Activated naive CD4-positive, alpha-beta T cell (primary cell): ENCODE results near the gene HSF4.

Experiments
- DNase-seq, 4 experiments: peaks; one replicate each; lab custom pipeline; 2025; lab: John Stamatoyannopoulos, UW

The HSF4 gene

DNA sequence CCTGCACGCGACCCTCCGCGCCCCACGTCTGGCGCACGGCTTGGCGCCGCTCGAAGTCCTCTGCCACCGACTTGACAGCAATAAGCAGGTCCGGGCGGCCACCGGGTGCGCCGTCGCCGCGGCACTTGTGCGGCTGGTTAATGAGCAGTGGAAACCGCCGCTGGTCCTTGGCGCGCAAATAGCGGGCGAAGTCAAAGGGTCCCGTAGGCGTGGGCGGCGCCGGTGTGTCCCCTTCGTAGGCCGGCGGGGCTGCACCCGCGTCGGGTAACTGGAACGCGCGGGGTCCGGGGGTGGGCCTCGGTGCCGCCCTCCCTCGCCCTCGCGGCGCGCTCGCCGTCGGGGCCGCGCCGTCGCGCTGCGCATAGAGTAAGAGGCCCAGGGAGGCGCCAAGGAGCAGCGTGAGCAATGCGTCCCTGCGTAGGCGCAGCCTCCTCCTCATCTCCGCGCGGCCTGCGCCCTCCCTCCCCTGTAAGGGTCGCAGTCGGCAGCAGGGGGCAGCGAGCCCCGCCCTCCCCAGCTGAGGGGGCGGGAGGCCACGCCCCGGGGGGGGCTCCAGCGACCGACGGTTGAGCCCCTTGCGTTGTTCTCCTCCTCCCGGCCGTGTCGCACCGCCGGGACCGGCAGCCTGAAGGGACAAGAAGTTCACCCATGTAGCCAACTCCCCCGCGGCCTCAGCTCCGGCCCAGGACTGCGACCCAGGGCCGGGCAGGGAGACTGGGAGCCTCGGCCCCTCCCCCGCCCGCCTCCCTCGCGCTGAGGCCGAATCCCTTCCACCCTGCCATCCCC, 14.3 kb upstream of the HSF4 start:
- DNase-seq, result no peak

DNA sequence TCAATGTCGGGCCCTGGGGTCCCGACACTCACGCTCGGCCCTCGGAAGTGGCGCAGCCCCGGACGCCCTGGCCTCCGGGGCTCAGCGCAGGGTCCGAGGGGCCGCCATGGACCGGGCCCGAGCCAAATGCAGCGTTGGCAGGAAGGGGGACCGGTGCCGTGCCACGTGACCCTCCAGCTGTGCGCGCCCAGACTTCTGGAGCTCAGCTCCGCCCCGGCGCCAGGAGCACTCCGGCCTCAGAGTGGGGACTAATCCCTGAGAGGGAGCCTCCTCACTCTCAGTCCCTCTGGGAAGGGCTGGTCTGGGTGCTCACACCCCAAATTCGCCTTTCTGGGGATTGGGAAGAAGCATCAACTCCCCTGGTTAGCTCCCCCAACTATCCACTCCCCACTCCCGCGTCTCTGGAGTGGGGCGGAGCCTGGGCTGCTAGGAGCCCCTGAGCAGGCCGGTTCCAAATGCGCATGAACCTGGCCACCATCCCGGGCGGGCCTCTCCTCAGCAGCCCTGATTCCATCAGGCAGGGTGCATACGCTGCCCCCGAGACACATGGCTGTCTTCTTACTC, 13.6 kb upstream of the HSF4 start, which contains the start of gene B3GNT9:
Gene B3GNT9 (minus strand): TSS at position 166 of the 564 bp plus-strand sequence. CDS start 513 bp downstream, outside the sequence.
- no peak for DNase-seq

DNA sequence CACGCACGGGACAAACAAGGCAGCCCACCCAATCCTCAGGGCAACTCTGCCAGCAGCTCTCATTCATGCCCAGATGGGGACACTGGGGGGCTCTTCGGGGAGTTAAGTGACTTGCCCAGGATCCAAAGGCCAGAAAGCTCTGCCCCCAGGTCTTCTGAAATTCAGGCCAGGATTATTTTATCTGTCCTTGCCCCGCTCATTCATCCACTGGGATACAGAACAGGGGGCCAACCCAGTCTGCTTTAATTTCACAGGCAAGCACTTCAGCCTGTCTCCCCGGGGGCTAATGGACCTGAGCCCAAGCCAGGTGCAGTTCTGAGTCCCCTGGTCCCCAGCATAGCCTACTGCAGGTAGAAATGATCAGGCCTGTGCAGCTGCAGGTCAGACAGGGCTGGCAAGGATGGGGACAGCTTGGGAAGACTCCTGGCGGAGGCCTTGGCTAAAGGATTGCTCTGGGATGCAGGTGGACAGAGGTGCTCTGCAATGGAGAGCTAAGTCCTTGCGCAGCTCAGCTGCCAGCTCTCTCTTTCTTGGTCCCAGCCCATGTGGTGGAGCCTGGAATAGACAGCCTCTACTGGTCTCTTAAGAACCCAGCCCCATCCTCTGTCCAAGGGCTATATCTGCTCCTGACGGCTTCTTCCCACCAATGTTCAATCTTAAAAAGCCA, 13.0 kb upstream of the HSF4 start:
- no peak for DNase-seq

DNA sequence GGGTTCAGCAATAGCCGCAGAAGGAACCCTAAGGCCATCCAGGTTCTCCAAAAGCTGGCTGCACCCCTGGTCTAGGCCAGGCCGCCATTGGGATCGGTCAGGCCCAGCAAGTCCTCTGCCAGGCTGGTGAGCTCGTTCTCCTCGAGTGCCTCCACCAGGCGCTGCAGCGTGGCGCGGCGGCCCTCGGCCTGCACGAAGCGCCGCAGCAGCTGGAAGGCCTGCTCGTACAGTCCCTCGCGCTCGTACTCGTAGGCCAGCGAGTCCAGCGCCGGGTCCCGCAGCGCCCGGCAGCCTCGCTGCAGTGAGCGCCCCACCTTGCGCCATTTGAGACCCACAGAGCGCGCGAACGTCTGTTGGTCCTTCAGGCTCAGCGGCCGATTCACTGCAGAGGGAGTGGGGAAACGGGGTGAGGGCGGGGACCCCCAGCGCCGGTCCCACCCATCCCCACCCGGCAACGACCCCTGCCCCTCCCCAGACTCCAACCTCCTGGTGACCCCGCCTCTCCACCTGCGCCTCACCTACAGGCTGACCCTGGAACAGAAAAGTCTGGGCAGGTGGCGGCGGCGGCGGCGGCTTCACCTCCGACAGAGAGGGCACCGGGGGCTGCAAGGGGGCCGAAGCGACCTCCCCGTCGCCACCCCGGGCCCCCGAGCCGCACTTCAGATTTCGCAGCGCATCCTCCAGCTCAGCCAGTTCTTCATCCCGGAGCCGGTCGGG, 9.8 kb upstream of the HSF4 start:
- DNase-seq, result no peak

DNA sequence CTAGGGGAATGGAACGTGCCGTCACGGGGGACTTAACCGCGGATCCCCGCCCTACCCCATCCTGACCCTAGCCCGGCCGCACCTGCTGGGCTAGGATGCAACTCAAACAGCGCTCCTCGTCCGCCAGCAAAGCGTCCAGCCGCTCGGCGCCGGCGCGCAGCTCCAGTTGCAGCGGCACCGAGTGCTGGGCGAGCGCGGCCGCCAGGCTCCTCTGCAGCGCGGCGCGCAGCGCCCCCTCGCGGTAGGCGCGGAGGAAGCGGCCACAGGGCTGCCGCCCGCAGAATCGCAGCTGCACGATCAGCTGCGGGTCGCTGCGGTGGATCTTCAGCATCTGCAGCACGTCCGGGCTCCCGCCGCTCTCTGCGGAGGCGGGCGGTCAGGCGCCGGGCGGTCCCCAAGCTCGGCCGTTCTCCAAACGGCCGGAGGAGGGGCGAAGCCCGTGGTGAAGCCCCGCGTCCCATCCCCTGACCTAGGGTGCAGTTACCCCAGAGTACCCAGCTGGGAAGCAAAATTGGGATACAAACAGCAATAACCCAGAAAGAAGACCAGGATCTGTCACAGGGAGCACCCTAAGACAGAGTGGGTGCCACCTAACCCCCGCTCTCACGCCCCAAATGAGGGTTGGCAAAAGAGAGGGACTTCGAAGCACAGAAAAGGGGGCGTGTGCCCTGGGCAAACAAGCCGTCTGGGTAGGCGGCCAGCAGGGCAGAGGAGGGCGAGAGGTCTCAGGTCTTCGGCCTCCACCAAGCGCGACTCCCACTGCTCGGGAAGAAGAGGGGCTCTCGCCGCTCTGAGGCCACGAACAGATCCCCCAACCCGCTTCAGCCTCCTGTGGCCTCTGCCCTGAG, 9.0 kb upstream of the HSF4 start:
- peak; percentile 60 to 80 (median 67) for DNase-seq

DNA sequence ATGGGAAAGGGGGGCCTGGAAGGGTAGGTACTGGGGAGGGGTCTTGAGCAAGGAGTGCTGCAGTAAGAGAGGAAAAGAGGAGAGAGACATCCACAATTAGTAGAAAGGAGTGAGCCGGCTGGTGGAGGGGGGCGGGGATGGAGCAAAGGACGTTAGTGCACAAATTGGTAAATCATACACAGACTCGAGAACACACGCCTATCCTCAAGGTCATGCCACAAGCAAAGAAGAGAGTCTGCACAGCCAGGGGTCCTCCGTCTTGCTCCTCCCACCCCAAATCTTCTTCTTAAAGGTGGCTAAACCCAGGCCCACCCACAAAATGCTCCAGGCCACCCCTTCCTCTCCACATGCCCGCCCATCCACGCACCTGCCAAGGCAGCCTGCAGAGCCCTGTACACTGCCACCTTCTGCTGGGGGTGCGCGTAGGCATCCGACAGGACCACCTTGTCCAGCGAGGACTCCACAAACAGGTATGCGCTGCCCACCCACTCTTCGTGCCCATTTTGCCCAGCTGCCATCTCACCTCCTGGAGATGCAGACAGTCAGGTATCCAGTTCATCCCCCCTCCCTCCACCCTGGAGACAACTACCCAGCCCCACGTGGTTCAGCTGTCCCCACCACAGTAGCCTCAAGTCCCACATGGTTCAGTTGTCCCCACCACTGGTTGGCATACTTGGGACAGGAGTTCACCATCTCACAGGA, 8.3 kb upstream of the HSF4 start:
- DNase-seq, result no peak

DNA sequence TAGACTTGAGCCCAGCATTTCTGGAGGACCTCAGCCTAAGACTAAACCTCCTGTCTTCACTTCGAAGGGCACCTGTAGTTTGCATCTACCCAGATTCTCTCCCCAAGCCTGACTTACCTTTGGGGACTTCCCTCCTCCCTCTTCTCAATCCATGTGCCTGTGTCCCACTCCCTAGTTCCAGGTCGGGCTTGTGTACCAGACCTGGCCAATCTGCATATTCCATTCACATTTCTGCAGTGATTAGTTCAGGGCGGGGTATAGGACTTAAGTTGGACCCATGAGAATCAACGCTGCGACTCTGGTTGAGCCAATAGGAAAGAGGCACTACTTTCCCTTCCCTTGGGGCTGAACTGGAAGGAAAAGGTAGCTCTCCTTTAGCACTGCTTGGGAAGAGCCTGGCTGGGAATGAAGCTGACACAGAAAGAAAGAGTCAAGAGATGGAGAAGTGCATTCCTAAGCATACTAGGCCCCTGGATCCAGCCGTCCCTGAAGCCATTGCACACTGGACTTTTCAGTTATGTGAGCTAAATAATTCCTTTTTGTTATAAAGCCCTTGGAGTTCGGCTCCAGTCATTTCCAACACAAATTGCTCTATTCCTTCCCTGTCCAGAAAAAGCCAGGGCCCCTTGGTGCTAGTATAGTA, 7.3 kb upstream of the HSF4 start:
- DNase-seq, result no peak

DNA sequence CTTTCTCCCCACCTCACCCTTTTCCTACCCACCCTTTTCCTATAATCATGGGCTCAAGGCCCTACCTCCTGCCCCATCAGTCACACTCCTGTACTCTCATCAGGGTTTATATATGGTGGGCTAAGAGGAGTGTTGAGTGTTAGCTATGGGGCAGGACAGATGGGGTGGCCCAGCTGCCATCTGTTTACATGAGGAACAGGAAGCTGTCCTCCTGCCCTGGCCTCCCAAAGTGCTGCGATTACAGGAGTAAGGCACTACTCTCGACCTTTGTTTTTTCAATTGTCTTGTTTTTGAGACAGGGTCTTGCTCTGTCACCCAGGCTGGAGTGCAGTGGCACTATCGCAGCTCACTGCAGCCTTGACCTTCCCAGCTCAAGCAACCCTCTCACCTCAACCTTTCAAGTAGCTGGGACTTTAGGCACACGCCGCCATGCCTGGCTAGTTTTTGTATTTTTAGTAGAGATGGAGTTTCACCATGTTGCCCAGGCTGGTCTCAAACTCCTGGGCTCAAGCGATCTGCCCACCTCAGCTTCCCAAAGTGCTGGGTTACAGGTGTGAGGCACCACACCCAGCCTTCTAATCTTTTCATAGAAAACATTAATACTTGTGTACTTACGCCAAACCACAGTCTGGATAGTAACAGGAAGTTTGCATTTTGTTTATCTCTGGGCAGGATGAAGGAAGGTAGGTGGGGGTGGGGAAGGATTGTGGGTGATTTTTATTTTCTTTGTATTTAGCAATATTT, 6.5 kb upstream of the HSF4 start:
- DNase-seq, result no peak

DNA sequence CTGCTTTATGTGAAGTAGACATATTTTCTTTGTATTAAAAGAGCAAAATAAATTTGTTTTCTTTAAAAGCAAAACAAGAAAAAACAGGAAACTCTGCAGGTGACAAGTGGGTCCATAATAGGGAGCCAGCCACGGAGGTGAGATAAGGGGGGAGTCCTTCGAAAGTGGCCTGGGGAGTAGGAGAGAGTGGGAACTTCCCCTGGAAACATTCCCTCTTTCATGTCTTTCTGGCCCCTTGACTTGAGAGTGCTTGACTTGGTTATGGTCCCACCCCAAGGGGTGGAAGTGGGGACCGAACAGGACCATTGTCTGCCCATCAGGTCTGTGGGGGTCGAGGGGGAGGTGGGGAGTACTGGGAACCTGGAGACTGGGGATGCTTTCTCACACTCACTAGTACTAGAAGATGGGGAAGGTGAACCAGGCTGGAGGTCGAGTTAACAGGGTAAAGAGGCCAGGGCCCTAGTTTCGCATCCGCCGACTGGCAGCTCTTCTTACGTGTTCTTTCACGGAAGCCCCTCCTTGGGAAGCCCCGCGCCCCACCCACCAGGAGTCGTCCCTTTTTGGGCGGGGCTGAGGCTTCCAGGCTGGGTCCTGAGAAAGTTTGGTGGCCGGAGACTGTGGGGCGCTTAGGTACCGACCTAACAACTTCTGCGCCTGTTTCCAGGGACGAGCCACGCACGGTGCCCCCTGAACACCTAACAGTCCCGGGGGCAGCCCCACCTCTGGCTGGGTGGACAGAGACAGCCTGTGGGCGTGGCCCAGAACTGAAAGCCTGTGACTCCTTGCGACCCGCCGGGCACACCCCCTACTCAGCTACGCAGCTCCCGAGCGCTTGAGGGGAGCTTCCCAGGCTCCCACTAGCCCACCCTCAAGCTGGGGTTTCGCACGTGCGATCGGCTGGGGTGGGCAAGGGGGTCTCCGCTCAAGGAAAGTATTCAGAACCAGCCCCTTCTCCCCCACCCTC, 5.6 kb upstream of the HSF4 start:
- peak in 2 of 4 experiments; percentile 50 to 67 for DNase-seq

DNA sequence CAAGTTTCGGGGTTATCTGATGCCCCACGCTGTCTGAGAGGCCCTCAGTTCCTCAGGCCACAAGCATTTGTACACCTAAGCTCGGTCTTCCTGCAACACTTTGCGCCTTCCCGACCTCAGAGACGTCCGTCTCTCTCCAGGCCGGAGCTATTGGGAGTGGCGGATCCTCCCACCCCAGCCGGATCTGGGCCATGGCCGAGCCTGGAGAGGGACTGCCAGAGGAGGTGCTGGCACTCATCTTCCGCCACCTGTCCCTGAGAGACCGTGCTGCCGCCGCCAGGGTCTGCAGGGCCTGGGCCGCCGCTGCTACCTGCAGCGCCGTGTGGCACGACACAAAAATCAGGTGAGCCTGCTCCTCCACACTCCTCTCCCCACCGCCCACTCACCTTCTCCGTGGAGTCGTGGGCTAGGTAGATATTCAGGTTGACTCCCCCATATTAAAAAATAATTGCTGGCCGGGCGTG, 2.9 kb upstream of the HSF4 start:
- no peak for DNase-seq

DNA sequence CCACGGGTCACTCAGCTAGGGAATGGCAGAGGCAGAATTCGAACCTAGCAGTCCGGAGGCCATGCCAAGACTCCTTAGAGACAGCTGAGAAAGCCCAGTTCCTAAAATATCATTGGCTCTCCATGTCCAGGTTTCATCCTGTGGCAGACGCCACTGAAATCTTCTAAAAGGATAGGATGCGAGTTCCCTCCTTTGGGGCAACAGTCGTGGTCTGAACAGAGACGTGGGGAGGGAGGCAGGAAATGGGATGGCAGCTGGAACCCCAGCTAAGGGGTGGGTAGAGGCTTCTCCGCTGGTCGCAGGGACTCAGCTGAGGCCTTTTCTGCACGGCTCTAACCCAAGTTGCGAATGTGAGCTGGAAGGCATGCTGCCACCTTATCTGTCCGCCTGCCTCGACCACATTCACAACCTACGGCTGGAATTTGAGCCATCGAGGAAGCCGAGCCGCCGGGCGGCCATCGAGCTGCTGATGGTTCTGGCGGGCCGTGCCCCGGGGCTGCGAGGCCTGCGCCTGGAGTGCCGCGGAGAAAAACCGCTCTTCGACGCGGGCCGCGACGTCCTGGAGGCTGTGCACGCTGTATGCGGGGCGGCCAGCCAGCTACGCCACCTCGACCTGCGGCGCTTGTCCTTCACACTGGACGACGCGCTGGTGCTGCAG, 1.9 kb upstream of the HSF4 start:
- DNase-seq, result no peak

DNA sequence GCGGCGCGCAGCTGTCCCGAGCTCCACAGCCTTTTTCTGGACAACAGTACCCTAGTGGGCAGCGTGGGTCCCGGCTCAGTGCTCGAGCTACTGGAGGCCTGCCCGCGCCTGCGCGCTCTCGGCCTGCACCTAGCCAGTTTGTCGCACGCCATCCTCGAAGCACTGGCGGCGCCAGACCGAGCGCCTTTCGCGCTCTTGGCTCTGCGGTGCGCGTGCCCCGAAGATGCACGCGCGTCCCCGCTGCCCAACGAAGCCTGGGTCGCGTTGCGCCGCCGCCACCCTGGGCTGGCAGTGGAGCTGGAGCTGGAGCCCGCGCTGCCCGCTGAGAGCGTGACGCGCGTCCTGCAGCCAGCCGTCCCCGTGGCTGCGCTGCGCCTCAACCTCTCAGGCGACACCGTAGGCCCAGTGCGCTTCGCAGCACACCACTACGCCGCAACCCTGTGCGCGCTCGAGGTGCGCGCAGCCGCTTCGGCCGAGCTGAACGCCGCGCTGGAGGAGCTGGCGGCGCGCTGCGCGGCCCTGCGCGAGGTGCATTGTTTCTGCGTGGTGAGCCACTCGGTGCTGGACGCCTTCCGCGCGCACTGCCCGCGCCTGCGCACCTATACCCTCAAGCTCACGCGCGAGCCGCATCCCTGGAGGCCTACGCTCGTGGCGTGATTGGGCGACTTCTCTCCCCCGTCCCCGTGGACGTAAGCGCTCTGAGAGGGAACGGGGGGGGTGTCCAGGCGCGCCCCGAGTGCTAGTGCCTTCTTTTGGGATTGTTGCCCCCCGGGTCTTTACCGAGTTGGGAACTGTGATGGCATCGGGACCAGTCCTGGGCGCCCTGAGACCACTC, 1.2 kb upstream of the HSF4 start:
- DNase-seq, result peak in 1 of 4 experiments; percentile 19

DNA sequence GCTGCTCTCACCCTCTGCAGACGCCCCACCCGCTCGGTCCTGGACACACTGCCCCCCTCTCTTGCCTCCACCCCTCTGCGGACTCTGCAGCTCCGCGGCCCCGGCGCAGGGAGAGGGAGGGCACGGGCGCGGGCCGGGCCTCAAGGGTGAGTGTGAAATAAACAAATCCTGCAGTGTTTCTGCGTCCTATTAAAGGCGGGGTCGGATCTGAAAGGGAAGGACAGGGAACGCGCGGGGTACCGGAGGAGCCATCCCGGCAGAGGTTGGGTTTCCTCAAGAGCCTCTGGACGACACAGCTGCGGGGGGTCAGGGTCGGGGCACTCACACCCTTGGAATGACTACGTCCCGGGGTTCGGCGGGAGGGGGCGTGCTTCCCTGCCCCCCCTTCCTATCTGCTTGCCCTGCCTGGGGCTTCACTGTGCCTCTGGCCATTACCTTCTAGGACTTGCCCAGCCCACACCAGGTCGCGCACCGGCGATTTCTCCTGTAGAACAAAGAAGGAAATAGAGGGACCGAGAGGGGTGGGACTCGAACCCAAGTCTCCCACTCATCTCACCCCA, 466 bp upstream of the HSF4 start:
- no peak for DNase-seq

DNA sequence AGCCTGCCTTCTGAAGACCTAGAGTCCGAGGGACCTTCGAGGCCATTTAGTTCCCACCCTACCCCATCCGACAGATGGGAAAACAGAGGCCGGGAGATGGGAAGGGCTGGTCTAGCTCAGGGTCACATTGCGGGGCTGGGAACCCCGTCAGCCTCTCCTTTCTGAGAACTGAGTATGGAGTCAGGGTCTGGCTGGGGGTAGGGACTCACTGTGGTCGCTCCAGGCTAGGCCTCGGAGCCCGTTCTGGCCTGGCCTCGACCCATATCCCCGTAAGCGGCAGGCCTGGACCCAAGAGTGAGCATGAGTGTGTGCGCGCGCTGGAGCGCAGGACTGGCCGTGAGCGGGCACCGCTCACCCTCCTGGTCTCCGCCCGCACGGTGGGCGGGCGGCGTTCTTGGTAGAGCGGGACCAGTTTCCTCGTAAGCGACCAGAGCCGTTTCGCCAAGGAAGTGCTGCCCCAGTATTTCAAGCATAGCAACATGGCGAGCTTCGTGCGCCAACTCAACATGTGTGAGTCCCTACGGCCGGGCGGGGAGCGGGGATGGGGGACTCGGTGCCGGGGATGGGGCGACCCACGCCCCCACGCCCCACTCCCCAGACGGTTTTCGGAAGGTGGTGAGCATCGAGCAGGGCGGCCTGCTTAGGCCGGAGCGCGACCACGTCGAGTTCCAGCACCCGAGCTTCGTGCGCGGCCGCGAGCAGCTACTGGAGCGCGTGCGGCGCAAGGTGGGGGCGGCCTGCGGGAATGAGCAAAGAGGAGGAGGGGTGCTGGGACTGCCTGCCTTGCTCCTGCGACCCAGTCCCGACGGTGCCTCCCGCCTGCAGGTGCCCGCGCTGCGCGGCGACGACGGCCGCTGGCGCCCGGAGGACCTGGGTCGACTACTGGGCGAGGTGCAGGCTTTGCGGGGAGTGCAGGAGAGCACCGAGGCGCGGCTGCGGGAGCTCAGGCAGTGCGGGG, 855 bp downstream of the HSF4 start:
- no peak for DNase-seq

DNA sequence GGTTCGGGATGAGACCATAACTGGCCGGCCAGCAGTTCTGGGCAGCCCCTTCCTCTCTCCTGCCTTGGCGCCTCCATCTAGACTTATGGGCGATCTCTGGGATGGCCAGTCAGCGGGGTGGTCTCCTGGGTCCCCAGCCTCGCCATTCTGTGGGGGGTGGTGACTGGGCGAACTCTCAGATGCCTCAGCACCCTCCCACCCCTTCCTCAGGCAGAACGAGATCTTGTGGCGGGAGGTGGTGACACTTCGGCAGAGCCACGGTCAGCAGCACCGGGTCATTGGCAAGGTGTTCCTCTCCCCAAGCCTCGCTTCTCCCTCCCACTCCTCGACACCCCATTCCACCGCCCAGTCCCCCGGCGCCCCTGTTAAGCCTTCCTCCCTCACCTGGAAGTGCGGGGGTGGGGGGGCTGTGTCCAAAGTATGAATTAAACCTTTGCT, 1.6 kb downstream of the HSF4 start:
- no peak for DNase-seq
